ENCODE data around the gene KCNG4.

GRCh38 chr16:84191466-84191865 is 48.3 kb downstream of the KCNG4 start:
- TF ChIP-seq POLR2A (IDR thresholded peaks at IDR 0.05; ENCODE audit: borderline replicate concordance, extremely low read depth, insufficient read depth, insufficient read length) (no peak), POLR2AphosphoS5 (IDR thresholded peaks at IDR 0.05; ENCODE audit: low read depth, low read length) (no peak), EZH2 (IDR thresholded peaks at IDR 0.05) (no peak), CEBPB (IDR thresholded peaks at IDR 0.05; ENCODE audit: low read depth) (no peak)

All from HCT116 (cell line).